Stimulated activated CD8-positive, alpha-beta memory T cell treated with anti-CD3 and anti-CD28 coated beads, Interleukin-7, amount 100 ng/mL, for 4 hours (primary cell): Measurements from ENCODE around the gene SLC24A4.

Experiments used
- DNase-seq, 2 donors: peaks; one replicate each; pipeline ENCODE4 v3.0.0-alpha.2; 2020; ENCODE audit warnings: low read depth in 2 of 2

SLC24A4 gene

GRCh38 chr14:92475451-92476187 is 152.7 kb downstream of the SLC24A4 start:
- DNase-seq = no peak

- no peak for DNase-seq
Observed at GRCh38 chr14:92480856-92481255, 157.9 kb downstream of the SLC24A4 start.

- no peak for DNase-seq
Observed at GRCh38 chr14:92481386-92481785, 158.4 kb downstream of the SLC24A4 start.

GRCh38 chr14:92481811-92482555 is 159.0 kb downstream of the SLC24A4 start:
- no peak for DNase-seq

GRCh38 chr14:92482621-92483319 is 159.8 kb downstream of the SLC24A4 start:
- no peak for DNase-seq

GRCh38 chr14:92484132-92484823 is 161.3 kb downstream of the SLC24A4 start:
- DNase-seq = no peak

GRCh38 chr14:92486881-92487280 is 163.9 kb downstream of the SLC24A4 start:
- DNase-seq = no peak

- DNase-seq = no peak
Observed at GRCh38 chr14:92487513-92488133, 164.7 kb downstream of the SLC24A4 start.

GRCh38 chr14:92489394-92490238 is 166.7 kb downstream of the SLC24A4 start:
- DNase-seq = no peak

GRCh38 chr14:92490239-92490959 is 167.4 kb downstream of the SLC24A4 start:
- DNase-seq = no peak

GRCh38 chr14:92491782-92492181 is 168.8 kb downstream of the SLC24A4 start:
- DNase-seq = no peak

GRCh38 chr14:92492258-92492657 is 169.3 kb downstream of the SLC24A4 start:
- no peak for DNase-seq

GRCh38 chr14:92493024-92493423 is 170.1 kb downstream of the SLC24A4 start:
- DNase-seq = no peak

- no peak for DNase-seq
Observed at GRCh38 chr14:92493492-92493891, 170.5 kb downstream of the SLC24A4 start.

- no peak for DNase-seq
Observed at GRCh38 chr14:92494512-92494911, 171.5 kb downstream of the SLC24A4 start.

GRCh38 chr14:92495027-92495426 is 172.1 kb downstream of the SLC24A4 start:
- no peak for DNase-seq

- DNase-seq = no peak
Observed at GRCh38 chr14:92496191-92496857, 173.4 kb downstream of the SLC24A4 start.

GRCh38 chr14:92497391-92497790 is 174.4 kb downstream of the SLC24A4 start:
- no peak for DNase-seq

GRCh38 chr14:92499234-92499633 is 176.3 kb downstream of the SLC24A4 start:
- DNase-seq = no peak
